Left ventricle myocardium inferior (tissue), 1 donor: Measurements from ENCODE around the gene FARP2. TPM values are rescaled to one million over a fixed set of nuclear protein-coding genes. Genes with fewer than 3 reads are reported as not detected.

Source experiments
- DNase-seq: peaks from one replicate; pipeline ENCODE4 v3.0.0-alpha.2; 2020
- H3K27ac ChIP-seq: fragments of 200-600 bp; replicated peaks from 2 replicates; pipeline ENCODE4 v1.8.0; 2021
- H3K27me3 ChIP-seq: fragments of 200-600 bp; 2 replicates; pipeline ENCODE4 v1.8.0; 2021; ENCODE audit warnings: low read depth
- H3K36me3 ChIP-seq: fragments of 200-600 bp; 2 replicates; pipeline ENCODE4 v1.8.0; 2021
- H3K4me1 ChIP-seq: fragments of 200-600 bp; 2 replicates; pipeline ENCODE4 v1.8.0; 2021
- H3K4me3 ChIP-seq: fragments of 200-600 bp; 2 replicates; pipeline ENCODE4 v1.8.0; 2021; ENCODE audit warnings: mild to moderate bottlenecking, moderate library complexity
- H3K9me3 ChIP-seq: fragments of 200-600 bp; replicated peaks from 2 replicates; pipeline ENCODE4 v1.8.0; 2021
- intact Hi-C: fragments of 100-400 bp; cut with micrococcal nuclease; formaldehyde crosslinking; loops from one replicate; pipeline ENCODE4 v1.11.0; 2022
- total RNA-seq: library from RNA; stranded (reverse); fragmentation: NEBNext Ultra II Directional; extraction: Animal tissue kit (Norgen Biotek cat#: 25700); gene quantifications from one replicate; pipeline ENCODE4 v1.2.1, GENCODE V29; 2021
- TF ChIP-seq, protein P1 (sequence below): fragments of 200-600 bp; IDR thresholded peaks from 2 replicates; pipeline ENCODE4 v1.8.0; 2021; ENCODE audit warnings: antibody characterized with exemption, mild to moderate bottlenecking, borderline replicate concordance
- donor health status: DM: no; HTN: yes; CAD: no; lungs with severe emphysema.

The FARP2 gene
- total RNA-seq, 1 donor from 2014 or later: 16.5 TPM

DNA sequence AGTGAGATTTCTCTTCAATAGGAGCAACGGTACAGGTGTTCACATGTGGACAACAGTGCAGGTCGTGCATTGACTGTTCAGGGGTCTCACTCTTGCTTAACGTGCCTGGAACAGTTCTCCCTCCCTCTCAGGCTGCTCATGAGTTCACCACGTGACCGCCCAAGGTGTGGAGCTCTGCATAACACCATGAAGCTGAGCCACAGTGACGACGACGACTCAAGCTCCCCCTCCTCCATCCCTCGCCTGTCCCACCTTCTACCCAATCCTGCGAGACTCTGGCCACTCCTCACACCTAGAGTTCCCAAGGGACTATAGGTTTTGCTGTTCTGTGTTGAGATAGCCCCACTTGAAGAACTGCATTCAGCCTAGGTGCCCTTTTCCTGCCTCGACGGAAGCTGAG is 109.5 kb downstream of the FARP2 start:
- DNase-seq: no peak
- H3K4me1 ChIP-seq: no peaks in the 10 kb centered on the region
- H3K36me3 ChIP-seq: peaks cover 29% of the 10 kb centered on the region
- intact Hi-C loops: no loop called here
- TF ChIP-seq, protein P1, sequence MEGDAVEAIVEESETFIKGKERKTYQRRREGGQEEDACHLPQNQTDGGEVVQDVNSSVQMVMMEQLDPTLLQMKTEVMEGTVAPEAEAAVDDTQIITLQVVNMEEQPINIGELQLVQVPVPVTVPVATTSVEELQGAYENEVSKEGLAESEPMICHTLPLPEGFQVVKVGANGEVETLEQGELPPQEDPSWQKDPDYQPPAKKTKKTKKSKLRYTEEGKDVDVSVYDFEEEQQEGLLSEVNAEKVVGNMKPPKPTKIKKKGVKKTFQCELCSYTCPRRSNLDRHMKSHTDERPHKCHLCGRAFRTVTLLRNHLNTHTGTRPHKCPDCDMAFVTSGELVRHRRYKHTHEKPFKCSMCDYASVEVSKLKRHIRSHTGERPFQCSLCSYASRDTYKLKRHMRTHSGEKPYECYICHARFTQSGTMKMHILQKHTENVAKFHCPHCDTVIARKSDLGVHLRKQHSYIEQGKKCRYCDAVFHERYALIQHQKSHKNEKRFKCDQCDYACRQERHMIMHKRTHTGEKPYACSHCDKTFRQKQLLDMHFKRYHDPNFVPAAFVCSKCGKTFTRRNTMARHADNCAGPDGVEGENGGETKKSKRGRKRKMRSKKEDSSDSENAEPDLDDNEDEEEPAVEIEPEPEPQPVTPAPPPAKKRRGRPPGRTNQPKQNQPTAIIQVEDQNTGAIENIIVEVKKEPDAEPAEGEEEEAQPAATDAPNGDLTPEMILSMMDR: no peak
- H3K9me3 ChIP-seq: no peaks in the 10 kb centered on the region
- H3K27ac ChIP-seq: no peak overlapping the region
- H3K4me3 ChIP-seq: no peak overlapping the region
- no peaks in the 10 kb centered on the region for H3K27me3 ChIP-seq

DNA sequence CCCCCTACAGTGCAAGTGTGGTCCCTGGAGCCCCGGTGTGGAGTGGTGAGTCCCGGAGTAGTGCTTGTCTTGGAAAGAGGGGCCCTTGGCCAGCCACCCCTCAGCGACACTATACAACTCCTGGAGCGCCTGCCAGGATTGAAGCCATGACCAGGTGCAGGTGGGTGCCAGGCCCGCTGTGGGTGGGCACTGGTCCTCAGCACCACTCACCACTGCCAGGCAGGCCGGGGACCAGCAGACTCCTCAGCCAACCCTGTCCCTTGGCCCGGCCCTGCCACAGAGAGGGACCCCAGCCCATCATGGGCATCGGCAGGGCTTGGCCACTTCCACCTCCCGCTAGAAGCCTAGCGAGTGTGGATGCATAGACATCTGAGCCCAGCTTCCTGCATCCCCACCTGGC is 110.1 kb downstream of the FARP2 start:
- intact Hi-C loops: no loop called here
- H3K36me3 ChIP-seq: peaks cover 29% of the 10 kb centered on the region
- no peak overlapping the region for H3K27ac ChIP-seq
- DNase-seq: no peak
- H3K4me1 ChIP-seq: no peaks in the 10 kb centered on the region
- no peaks in the 10 kb centered on the region for H3K27me3 ChIP-seq
- H3K9me3 ChIP-seq: no peaks in the 10 kb centered on the region
- H3K4me3 ChIP-seq: no peak overlapping the region
- TF ChIP-seq, protein P1: no peak

GRCh38 chr2:241467777-241468475 is 111.8 kb downstream of the FARP2 start:
- Histone ChIP-seq H3K36me3 (peaks cover 23% of the 10 kb centered on the region), H3K27ac (no peak overlapping the region), H3K4me1 (no peaks in the 10 kb centered on the region), H3K27me3 (no peaks in the 10 kb centered on the region), H3K4me3 (no peak overlapping the region), H3K9me3 (no peaks in the 10 kb centered on the region)
- intact Hi-C loops: no loop called here
- DNase-seq: no peak
- TF ChIP-seq, protein P1: no peak

DNA sequence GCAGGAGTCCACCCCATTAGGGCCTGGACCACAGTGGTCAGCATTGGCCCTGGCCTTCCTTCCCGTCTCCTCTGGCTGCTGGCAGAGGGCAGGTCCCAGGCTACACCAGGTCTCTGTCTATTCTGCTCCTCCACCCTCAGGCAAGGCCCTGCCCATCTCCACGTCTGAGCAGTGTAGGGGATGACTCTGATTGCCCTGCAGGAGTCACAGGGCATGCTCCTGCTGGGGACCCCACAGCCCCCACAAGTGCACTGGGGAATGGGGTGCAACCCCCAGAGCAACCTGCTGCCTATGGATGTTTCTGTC is 112.3 kb downstream of the FARP2 start:
- intact Hi-C loops: no loop called here
- no peak for DNase-seq
- H3K4me3 ChIP-seq: no peak overlapping the region

DNA sequence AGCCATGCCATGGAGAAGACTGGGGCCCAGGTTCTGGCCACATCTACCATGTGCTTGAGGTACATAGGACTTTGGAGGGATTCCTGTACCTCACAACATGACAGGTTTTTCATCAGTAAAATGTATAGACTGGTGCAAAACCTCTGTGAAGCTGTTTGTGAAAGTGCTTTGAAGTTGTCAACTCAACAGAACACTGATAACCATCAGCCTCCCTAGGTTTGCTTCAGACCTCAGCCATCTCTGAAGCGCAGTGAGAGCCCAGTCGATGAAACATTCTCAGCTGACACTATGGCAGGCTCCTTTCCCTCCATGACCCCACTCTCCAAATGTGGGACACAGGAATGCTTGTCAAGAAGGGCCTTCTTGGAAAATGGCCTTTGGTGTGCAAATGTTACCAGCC is 113.7 kb downstream of the FARP2 start:
- intact Hi-C loops: no loop called here
- TF ChIP-seq, protein P1: no peak
- Histone ChIP-seq H3K36me3 (peaks cover 14% of the 10 kb centered on the region), H3K4me1 (no peaks in the 10 kb centered on the region), H3K9me3 (no peaks in the 10 kb centered on the region), H3K27me3 (no peaks in the 10 kb centered on the region), H3K4me3 (no peak overlapping the region), H3K27ac (no peak overlapping the region)
- DNase-seq: no peak

More for the DNA sequence above, 112.3 kb downstream of the FARP2 start:
- Histone ChIP-seq H3K36me3 (peaks cover 19% of the 10 kb centered on the region), H3K9me3 (no peaks in the 10 kb centered on the region), H3K27me3 (no peaks in the 10 kb centered on the region), H3K4me1 (no peaks in the 10 kb centered on the region), H3K27ac (no peak overlapping the region)
- TF ChIP-seq, protein P1: no peak

DNA sequence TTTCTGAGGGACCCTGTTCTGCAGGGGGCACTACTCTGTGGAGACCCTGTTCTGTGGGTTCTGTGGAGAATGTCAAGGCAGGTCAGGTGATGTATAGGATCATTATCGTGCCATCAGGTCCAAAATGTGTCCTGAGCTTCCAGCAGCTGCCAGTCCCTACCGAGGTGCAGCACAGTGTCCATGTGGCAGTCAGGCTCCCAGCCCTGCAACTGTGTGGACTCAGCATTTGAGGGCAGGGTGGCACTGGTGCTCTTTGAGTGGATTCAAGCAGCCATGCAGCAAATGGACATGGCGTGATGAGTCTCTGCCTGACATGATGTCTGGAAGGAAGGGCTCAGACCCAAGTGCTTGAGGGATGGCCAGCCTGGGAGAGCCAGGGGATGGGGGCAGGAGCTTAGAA is 117.3 kb downstream of the FARP2 start:
- no peak overlapping the region for H3K27ac ChIP-seq
- intact Hi-C loops: no loop called here
- no peak overlapping the region for H3K4me3 ChIP-seq
- no peak for DNase-seq
- H3K4me1 ChIP-seq: no peaks in the 10 kb centered on the region
- TF ChIP-seq, protein P1: no peak
- no peaks in the 10 kb centered on the region for H3K9me3 ChIP-seq
- peaks cover 36% of the 10 kb centered on the region for H3K36me3 ChIP-seq
- H3K27me3 ChIP-seq: no peaks in the 10 kb centered on the region
